Measurements from ENCODE around the gene JHY.

Gene JHY

DNA sequence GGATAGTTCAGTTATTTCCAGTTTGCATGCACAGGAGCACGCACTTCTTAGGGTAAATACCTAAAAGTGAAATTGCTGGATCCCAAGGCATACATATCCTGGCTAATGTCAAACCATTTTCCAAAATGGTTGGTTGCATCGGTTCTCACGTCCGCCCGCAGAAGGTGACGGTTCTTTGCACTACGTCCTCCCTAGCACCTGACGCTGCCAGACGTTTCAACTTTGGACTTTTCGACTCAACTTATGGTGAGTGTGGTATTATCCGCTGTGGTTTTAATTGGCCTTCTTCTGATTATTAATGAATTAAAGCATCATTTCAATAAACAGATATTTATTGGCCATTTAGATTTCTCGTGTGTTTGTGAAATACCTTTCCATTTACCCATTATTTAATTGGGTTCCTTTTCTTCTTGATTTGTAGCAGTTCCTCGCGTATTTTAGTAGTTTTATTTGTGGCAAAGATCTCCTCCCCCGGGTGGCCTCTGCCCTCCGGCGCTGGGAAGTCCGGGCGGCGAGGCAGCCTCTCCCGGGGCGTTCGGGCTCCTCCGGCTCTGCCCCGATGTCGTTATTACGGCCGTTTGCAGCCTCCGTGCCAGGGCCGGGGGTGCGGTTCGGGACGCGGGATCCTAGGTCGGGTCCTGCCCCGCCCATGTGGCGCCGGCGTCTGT is at the start of gene JHY:
JHY (plus strand) TSS at position 571 of the 668 bp plus-strand sequence. CDS start 3,091 bp downstream, outside the sequence.
- Histone ChIP-seq H3K9ac (ENCODE audit: low read depth in 1 of 2, low read length in 2 of 2) (peak within 1 kb of the TSS; percentile 27 to 56), H3K36me3 (ENCODE audit: control insufficient read depth in 1 of 2, insufficient read depth in 2 of 2, low read length in 2 of 2) (no peaks in the 10 kb centered on the region), H3K9me3 (ENCODE audit: control insufficient read depth in 1 of 2, low read length in 2 of 2) (no peaks in the 10 kb centered on the region), H3K27ac (ENCODE audit: low read depth, low read length) (peak within 1 kb of the TSS; percentile 73), H3K4me1 (ENCODE audit: control insufficient read depth in 1 of 2, insufficient read depth in 2 of 2, low read length in 2 of 2) (peaks cover 0 to 7% of the 10 kb centered on the region in 2 donors), H3K27me3 (ENCODE audit: control insufficient read depth in 1 of 2, insufficient read depth in 2 of 2, low read length in 2 of 2) (peaks cover 0 to 27% of the 10 kb centered on the region in 2 donors), H3K4me3 (ENCODE audit: low read depth in 1 of 2, low read length in 2 of 2) (peak within 1 kb of the TSS; percentile 65 to 76)

- no peaks in the 10 kb centered on the region for H3K36me3 ChIP-seq (ENCODE audit: control insufficient read depth in 1 of 2, insufficient read depth in 2 of 2, low read length in 2 of 2)
- H3K27ac ChIP-seq (ENCODE audit: low read depth, low read length): no peak overlapping the region
- no peak overlapping the region for H3K4me3 ChIP-seq (ENCODE audit: low read depth in 1 of 2, low read length in 2 of 2)
- H3K9ac ChIP-seq (ENCODE audit: low read depth in 1 of 2, low read length in 2 of 2): no peak overlapping the region
- H3K27me3 ChIP-seq (ENCODE audit: control insufficient read depth in 1 of 2, insufficient read depth in 2 of 2, low read length in 2 of 2): no peaks in the 10 kb centered on the region
- no peaks in the 10 kb centered on the region for H3K4me1 ChIP-seq (ENCODE audit: control insufficient read depth in 1 of 2, insufficient read depth in 2 of 2, low read length in 2 of 2)
- H3K9me3 ChIP-seq (ENCODE audit: control insufficient read depth in 1 of 2, low read length in 2 of 2): no peaks in the 10 kb centered on the region
Measured at GRCh38 chr11:122833846-122834464, 48.6 kb upstream of the JHY start.

- H3K4me3 ChIP-seq (ENCODE audit: low read depth in 1 of 2, low read length in 2 of 2): no peak overlapping the region
- H3K27me3 ChIP-seq (ENCODE audit: control insufficient read depth in 1 of 2, insufficient read depth in 2 of 2, low read length in 2 of 2): no peaks in the 10 kb centered on the region
- no peaks in the 10 kb centered on the region for H3K4me1 ChIP-seq (ENCODE audit: control insufficient read depth in 1 of 2, insufficient read depth in 2 of 2, low read length in 2 of 2)
- H3K27ac ChIP-seq (ENCODE audit: low read depth, low read length): no peak overlapping the region
- no peaks in the 10 kb centered on the region for H3K9me3 ChIP-seq (ENCODE audit: control insufficient read depth in 1 of 2, low read length in 2 of 2)
- no peaks in the 10 kb centered on the region for H3K36me3 ChIP-seq (ENCODE audit: control insufficient read depth in 1 of 2, insufficient read depth in 2 of 2, low read length in 2 of 2)
- no peak overlapping the region for H3K9ac ChIP-seq (ENCODE audit: low read depth in 1 of 2, low read length in 2 of 2)
Measured at GRCh38 chr11:122836916-122837315, 45.6 kb upstream of the JHY start.

- Histone ChIP-seq H3K27ac (ENCODE audit: low read depth, low read length) (no peak overlapping the region), H3K27me3 (ENCODE audit: control insufficient read depth in 1 of 2, insufficient read depth in 2 of 2, low read length in 2 of 2) (no peaks in the 10 kb centered on the region), H3K9me3 (ENCODE audit: control insufficient read depth in 1 of 2, low read length in 2 of 2) (no peaks in the 10 kb centered on the region), H3K4me1 (ENCODE audit: control insufficient read depth in 1 of 2, insufficient read depth in 2 of 2, low read length in 2 of 2) (no peaks in the 10 kb centered on the region), H3K9ac (ENCODE audit: low read depth in 1 of 2, low read length in 2 of 2) (no peak overlapping the region), H3K4me3 (ENCODE audit: low read depth in 1 of 2, low read length in 2 of 2) (no peak overlapping the region), H3K36me3 (ENCODE audit: control insufficient read depth in 1 of 2, insufficient read depth in 2 of 2, low read length in 2 of 2) (no peaks in the 10 kb centered on the region)
Measured at GRCh38 chr11:122837528-122838346, 44.8 kb upstream of the JHY start.

GRCh38 chr11:122843281-122844141 is 39.0 kb upstream of the JHY start:
- Histone ChIP-seq H3K27me3 (ENCODE audit: control insufficient read depth in 1 of 2, insufficient read depth in 2 of 2, low read length in 2 of 2) (no peaks in the 10 kb centered on the region), H3K9ac (ENCODE audit: low read depth in 1 of 2, low read length in 2 of 2) (no peak overlapping the region), H3K4me1 (ENCODE audit: control insufficient read depth in 1 of 2, insufficient read depth in 2 of 2, low read length in 2 of 2) (no peaks in the 10 kb centered on the region), H3K36me3 (ENCODE audit: control insufficient read depth in 1 of 2, insufficient read depth in 2 of 2, low read length in 2 of 2) (no peaks in the 10 kb centered on the region), H3K27ac (ENCODE audit: low read depth, low read length) (no peak overlapping the region), H3K4me3 (ENCODE audit: low read depth in 1 of 2, low read length in 2 of 2) (no peak overlapping the region), H3K9me3 (ENCODE audit: control insufficient read depth in 1 of 2, low read length in 2 of 2) (no peaks in the 10 kb centered on the region)

GRCh38 chr11:122847466-122847865 is 35.1 kb upstream of the JHY start:
- H3K4me1 ChIP-seq (ENCODE audit: control insufficient read depth in 1 of 2, insufficient read depth in 2 of 2, low read length in 2 of 2): peaks cover 0 to 2% of the 10 kb centered on the region in 2 donors
- no peak overlapping the region for H3K27ac ChIP-seq (ENCODE audit: low read depth, low read length)
- H3K36me3 ChIP-seq (ENCODE audit: control insufficient read depth in 1 of 2, insufficient read depth in 2 of 2, low read length in 2 of 2): no peaks in the 10 kb centered on the region

GRCh38 chr11:122848186-122848585 is 34.4 kb upstream of the JHY start:
- peaks cover 0 to 5% of the 10 kb centered on the region in 2 donors for H3K4me1 ChIP-seq (ENCODE audit: control insufficient read depth in 1 of 2, insufficient read depth in 2 of 2, low read length in 2 of 2)
- H3K9ac ChIP-seq (ENCODE audit: low read depth in 1 of 2, low read length in 2 of 2): no peak overlapping the region
- H3K9me3 ChIP-seq (ENCODE audit: control insufficient read depth in 1 of 2, low read length in 2 of 2): no peaks in the 10 kb centered on the region
- peaks cover 0 to 4% of the 10 kb centered on the region in 2 donors for H3K27me3 ChIP-seq (ENCODE audit: control insufficient read depth in 1 of 2, insufficient read depth in 2 of 2, low read length in 2 of 2)
- no peak overlapping the region for H3K4me3 ChIP-seq (ENCODE audit: low read depth in 1 of 2, low read length in 2 of 2)
- H3K36me3 ChIP-seq (ENCODE audit: control insufficient read depth in 1 of 2, insufficient read depth in 2 of 2, low read length in 2 of 2): no peaks in the 10 kb centered on the region
- H3K27ac ChIP-seq (ENCODE audit: low read depth, low read length): no peak overlapping the region

More at GRCh38 chr11:122847466-122847865, 35.1 kb upstream of the JHY start:
- H3K4me3 ChIP-seq (ENCODE audit: low read depth in 1 of 2, low read length in 2 of 2): no peak overlapping the region
- H3K9ac ChIP-seq (ENCODE audit: low read depth in 1 of 2, low read length in 2 of 2): no peak overlapping the region
- H3K27me3 ChIP-seq (ENCODE audit: control insufficient read depth in 1 of 2, insufficient read depth in 2 of 2, low read length in 2 of 2): peaks cover 0 to 4% of the 10 kb centered on the region in 2 donors
- no peaks in the 10 kb centered on the region for H3K9me3 ChIP-seq (ENCODE audit: control insufficient read depth in 1 of 2, low read length in 2 of 2)

- H3K4me3 ChIP-seq (ENCODE audit: low read depth in 1 of 2, low read length in 2 of 2): no peak overlapping the region
- peaks cover 0 to 5% of the 10 kb centered on the region in 2 donors for H3K4me1 ChIP-seq (ENCODE audit: control insufficient read depth in 1 of 2, insufficient read depth in 2 of 2, low read length in 2 of 2)
- H3K27ac ChIP-seq (ENCODE audit: low read depth, low read length): no peak overlapping the region
- H3K9ac ChIP-seq (ENCODE audit: low read depth in 1 of 2, low read length in 2 of 2): no peak overlapping the region
- H3K27me3 ChIP-seq (ENCODE audit: control insufficient read depth in 1 of 2, insufficient read depth in 2 of 2, low read length in 2 of 2): peaks cover 0 to 4% of the 10 kb centered on the region in 2 donors
- no peaks in the 10 kb centered on the region for H3K36me3 ChIP-seq (ENCODE audit: control insufficient read depth in 1 of 2, insufficient read depth in 2 of 2, low read length in 2 of 2)
- no peaks in the 10 kb centered on the region for H3K9me3 ChIP-seq (ENCODE audit: control insufficient read depth in 1 of 2, low read length in 2 of 2)
Measured at GRCh38 chr11:122850076-122850631, 32.4 kb upstream of the JHY start.

DNA sequence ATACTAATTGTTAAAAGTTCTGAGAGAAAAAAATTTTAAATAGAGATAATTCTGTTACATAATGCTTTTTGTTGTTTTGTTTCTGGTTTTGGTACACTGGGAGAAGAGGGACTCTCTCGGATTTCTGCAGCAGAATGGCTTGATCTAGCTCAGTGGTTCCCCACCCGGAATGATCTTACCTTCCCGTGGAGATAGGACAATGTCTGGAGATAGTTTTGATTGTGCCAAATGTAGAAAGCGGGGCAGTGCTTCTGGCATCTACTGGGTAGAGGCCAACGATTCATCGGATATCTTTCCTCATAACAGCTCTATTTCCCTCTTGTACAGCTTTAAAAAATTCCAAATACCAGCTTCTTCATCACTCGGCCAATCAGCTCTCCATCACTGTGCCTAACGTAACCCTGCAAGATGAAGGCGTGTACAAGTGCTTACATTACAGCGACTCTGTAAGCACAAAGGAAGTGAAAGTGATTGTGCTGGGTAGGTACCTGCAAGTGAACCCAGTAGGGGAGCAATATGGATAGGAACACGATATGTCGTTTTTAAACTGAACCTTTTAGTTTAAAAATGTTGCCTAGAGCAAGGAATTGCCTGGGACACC is 31.1 kb upstream of the JHY start:
- no peak overlapping the region for H3K9ac ChIP-seq (ENCODE audit: low read depth in 1 of 2, low read length in 2 of 2)
- H3K9me3 ChIP-seq (ENCODE audit: control insufficient read depth in 1 of 2, low read length in 2 of 2): no peaks in the 10 kb centered on the region
- H3K36me3 ChIP-seq (ENCODE audit: control insufficient read depth in 1 of 2, insufficient read depth in 2 of 2, low read length in 2 of 2): no peaks in the 10 kb centered on the region
- H3K4me3 ChIP-seq (ENCODE audit: low read depth in 1 of 2, low read length in 2 of 2): peak overlapping the region in 1 of 2 donors; percentile 23
- peaks cover 0 to 4% of the 10 kb centered on the region in 2 donors for H3K27me3 ChIP-seq (ENCODE audit: control insufficient read depth in 1 of 2, insufficient read depth in 2 of 2, low read length in 2 of 2)
- H3K4me1 ChIP-seq (ENCODE audit: control insufficient read depth in 1 of 2, insufficient read depth in 2 of 2, low read length in 2 of 2): peaks cover 0 to 5% of the 10 kb centered on the region in 2 donors
- H3K27ac ChIP-seq (ENCODE audit: low read depth, low read length): no peak overlapping the region

Data from duodenal mucosa (tissue), 2 donors.